NCI-H2081 (cell line): ENCODE measurements around the gene ZBTB18.

Experiments
- DNase-seq, 2 experiments: peaks; one replicate each; lab custom pipeline; 2025; lab: John Stamatoyannopoulos, UW

The ZBTB18 gene

DNA sequence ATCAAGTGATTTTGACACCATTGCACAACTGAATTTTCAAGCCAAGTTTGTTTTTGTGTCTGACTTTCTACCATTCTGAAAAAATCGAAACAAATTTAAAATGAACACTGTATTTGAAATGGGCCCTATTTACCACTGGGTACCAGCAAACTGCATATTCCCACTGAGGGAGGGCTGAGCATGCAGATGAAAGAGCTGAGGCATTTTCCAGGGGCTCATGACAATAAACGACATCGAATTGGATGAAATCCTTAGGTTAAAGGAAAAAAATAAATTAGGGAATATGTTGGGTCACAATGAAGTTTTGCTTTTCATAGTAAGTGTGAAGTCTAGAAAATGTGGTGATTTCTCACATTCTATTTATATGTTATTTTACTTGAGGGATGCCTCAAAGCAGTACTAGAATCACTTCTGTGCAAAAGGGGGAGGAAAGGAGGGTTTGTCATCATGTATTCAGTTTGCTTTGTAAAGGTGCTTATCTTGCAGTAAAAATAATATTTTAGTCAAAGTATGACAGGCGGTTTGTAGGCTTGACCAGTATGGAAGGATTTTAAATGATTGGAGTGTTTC, 11.2 kb downstream of the ZBTB18 start:
- DNase-seq, result no peak

DNA sequence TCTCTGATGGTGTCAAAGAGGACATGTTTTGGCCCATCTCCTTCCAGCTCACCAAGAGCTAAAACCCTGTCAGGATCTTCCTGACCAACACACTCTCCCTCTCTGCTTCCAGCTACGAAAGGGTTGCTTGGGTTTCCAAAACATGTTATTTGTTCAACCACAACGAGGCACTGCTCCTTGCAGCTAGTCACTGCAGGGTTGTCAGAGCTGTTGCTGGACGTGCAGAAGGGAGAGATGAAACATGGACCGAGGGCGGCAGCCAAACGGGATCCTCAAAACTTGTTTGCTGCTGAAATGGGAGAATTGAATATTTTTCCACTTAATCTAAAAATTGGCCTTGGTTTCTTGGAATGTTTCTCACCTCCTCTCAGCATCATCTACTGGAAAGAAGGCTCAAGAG, 12.4 kb downstream of the ZBTB18 start:
- no peak for DNase-seq

DNA sequence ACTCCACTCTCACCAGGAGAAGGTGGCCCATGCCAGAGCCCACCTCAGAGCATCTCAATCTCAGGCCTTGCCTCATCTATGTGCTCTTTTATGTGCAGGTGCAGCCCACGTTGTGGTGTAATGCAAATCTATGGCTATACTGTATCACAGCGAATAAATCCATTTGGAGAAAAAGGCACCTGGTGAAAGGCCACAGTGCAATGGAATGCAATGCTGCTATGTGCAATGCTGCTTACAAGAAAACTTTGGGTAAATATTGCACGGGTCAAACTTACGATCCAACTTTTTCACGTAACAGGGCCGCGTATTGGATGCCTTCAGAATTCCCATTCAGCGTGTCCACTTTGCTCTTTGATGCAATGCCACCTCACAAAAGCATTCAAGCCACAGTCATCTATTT, 13.5 kb downstream of the ZBTB18 start:
- no peak for DNase-seq

DNA sequence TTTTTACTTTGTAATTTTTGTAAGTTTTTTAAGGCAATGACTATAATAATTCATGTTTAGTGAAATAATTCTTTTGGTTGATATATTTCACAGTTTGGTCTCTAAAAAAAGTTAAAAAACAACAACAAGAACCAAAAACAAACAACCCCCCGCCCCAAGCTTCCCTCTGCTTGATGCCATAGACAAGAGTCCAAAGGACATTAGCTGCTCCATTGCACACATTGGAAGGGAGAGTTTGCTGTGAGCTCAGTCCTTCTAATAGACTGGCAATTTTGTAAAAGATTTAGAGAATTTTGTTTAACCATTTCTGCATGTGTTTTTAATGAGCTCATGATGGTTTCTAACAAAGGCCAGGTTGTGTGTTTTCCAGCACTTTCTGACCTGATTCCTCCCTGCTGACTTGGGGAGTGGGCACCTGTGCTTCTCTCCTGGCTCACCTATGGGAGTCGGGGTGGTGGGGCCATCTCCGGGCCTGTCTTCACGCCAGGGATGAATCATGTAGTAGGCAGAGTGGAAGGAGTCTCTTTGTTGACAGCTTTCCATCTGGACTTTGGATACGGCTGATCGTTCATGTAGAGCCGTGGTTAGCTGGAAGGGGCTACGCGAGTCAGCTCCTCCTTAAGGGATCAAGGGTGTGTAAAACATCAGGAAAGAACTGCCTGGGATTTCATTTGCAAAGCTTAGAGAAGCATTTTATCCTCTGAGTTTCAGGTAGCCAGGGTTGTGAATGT, 14.1 kb downstream of the ZBTB18 start:
- DNase-seq, result no peak

DNA sequence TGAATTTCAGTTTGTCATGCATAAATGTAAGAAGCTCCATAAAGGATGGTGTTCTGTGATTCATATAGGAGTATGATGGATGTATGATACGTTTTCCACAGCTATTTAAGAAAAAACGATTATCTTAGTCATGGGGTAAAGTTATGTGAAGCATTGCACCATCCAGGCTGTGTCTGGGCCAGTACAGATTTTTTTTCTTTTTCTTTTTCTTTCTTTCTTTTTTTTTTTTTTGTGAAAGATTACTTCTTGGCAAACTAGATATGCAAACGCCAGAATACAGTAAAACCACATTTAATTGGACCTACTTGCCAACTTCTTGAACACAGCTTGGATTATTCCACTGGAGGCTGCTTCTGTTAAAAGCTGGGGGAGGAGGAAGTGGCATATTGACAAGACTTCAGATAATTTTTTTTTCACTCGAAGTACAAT, 14.9 kb downstream of the ZBTB18 start:
- DNase-seq, result no peak

DNA sequence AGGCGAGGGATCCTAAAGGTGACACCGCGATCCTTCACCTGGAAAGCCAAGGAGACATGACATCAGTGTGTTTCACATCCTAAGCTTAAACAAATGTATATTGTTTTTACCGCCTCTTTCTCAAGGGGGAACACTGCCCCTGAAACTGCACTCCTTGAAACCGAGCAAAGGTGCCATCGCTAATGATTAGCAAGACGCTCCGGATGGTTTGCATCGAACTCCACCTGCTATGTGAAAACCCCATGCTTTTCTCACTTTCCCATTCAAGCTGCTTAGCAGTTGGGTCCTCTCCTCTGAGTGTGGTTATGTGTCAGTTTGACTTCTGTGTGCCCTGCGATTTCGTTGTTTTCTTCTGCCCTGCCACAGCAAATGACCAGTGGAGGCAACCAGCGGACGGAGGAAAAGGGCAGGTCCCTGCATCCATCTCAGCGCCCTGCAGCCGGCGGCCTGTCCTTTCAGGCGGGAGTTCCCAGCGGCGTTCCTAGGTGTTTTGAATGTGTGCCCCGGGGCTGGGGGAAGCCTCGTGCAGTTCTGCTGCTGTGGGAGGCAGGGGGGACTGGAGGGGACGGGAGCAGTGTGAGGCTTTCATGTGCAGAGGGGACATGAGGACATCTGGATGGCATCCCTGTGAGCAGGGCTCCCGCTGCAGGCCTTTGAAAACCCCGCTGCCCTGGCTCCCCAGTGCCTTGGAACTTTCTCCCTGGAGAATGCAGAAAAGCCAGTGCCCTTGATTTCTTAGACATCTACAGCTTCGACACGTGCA, 16.1 kb downstream of the ZBTB18 start:
- DNase-seq, result no peak

DNA sequence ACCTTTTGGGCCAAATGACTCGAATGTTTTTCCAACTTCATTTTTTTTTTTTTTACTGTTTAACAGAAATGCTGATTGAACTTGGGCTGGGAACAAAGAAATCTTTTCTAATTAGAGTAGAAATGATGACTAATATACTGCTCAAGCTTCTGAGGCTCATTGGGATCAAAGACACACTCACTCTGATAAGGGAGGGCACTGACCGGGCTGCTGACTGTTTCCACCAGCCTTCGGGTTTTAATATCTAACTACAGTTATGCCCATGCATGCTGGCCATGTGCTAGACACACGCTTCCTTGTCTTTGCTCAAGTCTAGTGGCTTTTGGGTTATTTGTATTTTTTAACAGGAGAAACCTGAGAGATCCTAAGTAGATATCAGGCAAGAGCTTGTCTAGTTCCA, 16.8 kb downstream of the ZBTB18 start:
- no peak for DNase-seq

DNA sequence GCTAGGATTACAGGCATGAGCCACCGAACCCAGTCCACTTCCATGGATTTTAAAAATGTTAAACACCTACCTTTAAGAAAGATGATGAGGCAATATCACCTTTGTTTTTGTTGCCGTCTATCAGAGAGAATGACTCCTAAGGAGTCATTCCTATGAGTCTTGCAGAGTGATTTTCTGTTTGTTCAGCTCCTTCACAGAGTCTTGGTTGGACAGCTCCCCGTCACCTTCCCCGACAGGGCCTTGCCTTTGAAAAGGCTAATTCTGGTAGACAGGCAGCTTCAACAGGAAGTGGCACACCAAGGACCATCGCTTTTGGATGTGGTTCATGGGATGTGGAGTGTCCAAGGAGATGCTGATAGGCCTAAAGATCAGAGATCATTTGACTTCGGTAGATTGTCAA, 17.5 kb downstream of the ZBTB18 start:
- DNase-seq, result no peak

DNA sequence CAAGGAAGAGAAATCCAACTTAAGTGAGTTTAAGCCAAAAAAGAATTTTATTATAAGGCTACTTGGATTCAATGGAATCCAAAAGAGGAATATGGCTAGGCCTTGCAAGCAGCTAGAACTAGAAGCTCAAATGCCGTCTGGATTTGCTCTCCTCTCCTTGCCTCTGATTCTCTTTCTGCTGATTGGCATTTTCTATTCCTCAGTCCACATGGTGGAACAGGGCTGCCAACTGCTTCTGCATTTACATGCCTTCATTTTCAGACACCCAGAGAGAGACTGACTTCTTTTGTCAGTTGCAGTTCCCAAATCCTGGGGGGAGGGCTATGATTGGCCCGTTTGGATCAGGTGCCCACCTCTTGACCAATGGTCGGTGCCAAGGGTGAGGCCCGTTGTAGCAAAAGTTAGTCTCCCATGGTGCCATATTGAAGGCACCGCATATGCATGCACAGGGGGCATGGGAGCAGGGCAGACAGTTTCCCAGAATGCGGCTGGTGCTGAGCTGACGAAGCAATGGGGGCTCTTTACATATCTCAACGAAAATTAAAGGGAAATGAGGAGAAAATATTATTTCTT, 18.3 kb downstream of the ZBTB18 start:
- DNase-seq, result no peak

DNA sequence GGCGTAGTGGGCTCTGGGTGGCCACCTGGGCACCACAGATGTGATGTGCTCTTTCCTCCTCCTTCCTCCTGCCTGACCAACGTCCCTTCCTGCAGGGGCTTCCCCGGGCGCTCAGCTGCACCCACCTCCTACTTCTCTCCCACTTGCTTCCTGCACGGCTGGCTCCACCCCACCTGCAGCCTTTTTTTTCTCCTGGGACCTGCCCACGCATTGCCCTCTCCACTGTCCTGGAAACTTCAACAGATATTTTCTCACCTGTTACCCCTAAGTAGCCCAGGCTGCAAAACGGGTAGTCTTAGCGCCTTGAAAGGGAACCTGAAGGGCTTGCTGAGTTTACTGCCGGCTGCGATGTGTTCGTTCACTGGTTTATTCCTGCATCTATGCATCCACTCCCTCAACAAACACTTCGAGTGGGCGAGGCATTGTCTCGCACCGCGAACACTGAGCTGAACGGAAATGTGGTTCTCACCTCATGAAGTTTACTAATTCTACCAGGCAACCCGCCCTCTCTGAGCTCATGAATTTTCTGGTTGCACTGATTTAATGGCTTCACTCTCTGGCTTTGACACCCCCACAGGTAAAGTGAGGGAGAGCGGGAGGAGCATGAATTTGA, 23.6 kb downstream of the ZBTB18 start:
- no peak for DNase-seq

DNA sequence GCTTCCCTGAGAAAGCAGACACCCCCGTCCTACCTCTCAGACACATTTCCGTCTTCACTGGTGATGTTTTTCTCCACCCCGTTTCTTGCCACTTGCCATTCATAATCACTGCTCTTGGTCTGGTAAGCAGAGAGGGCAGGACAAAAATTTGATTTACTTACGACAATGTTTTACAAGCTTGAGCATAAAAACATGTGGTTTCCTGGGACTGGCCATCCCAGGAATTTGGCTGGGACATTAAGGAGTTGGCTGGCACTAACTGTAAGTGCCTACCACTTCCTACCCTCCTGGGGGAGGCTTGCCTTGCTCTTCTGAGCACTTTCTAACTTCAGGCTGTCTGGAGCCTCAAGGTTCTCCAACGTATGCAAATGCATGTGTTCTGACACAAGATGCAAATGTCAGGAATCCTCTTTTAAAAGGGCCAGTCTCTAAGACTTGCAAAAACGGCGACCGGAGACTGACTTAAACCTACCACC, 24.2 kb downstream of the ZBTB18 start:
- no peak for DNase-seq

DNA sequence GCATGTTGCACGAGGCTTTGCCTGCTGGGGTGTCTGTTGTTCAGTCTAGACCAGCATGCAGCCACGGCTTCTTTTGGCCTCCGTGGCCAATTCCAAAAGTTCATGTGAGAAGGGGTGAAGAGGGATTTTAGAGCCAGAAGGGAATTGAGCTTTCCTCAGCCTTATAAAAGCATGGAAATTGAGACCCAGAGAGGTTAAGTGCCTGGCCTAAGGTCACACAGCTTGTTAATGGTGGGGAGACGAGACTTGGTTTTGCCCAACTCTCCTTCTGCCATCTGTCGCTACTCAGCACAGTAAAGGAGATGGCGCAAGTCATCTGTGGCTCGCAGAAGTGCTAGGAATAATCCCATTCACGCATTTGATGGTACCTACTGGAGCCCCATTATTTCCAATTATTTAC, 25.7 kb downstream of the ZBTB18 start:
- DNase-seq, result no peak

DNA sequence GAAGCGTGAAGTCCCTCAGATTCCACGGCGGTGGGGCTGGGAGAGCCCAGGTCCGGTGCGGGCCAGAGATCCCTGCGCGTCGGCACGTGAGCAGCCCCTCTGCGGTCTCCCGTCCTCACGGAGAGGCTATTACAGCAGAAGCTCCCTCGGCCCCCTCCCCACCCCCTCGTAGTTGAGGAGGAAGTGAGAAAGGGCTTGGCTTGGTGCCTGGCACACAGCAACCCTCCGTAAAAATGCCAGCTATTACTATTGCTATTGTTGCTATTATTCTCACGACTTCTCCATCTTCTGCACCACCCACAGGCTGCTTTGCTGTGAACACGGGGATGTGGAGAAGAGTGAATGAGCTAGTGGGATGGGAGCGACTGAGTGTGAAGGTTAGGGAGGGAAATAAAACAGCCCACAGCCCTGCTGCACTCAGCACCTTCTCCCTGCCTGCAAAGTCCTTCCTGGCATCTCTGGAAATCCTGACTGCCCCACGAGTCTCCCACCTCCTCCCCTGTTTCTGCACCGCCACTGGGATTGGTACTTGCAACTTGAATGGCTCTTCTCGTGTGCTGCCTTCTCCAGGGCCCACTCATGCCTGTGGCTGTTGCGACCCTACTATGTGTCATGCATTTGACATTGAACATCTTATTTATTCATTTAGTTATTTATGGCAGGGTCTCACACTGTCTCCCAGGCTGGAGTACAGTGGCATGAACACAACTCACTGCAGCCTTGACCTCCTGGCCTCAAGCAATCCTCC, 26.6 kb downstream of the ZBTB18 start:
- peak in 1 of 2 experiments; percentile 21 for DNase-seq

DNA sequence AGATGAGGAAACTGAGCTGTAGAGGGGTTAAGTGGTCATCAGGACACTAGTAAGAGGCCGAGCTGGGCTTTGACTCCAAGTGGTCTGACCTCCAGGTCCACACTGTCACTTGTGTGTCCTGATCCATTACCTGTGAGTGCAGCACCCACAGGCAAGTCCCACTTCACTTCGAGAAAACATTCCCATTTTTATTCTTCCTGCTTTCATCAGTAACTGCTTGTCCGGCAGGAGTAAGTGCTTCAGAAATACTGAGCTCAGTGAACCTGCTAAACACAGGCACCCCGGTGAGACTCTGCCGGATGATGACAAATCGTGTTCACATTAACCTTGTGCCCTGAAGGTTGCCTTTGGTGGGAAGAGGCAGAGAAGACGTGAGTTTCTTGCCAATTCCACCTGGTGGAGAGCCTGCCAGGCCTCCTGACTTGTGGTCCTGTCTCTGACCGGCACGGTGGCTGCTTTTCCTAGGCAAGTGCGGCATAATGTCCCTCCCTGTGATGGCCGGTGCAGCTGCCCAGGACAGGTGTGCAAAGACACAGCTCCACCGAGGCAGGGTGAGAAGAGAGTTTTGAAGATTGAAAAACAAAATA, 29.4 kb downstream of the ZBTB18 start:
- DNase-seq, result no peak

DNA sequence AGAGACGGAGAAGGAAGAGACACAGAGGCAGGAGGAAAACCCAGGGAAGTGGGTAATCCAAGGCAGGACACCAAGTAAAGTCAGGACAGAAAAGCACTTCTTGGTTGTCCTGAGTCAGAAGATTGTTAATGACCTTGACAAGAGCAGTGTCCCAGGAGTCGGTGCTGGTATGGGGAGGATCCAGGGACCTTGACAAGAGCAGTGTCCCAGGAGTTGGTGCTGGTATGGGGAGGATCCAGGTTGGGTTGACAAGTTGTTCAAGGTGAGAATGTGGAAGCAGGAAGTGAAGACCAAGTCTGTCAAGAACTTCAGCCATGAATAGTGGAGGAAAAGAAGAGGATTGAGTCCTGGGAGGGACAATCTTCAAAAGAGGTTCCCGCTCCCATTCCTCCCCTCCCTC, 31.9 kb downstream of the ZBTB18 start:
- DNase-seq, result no peak

DNA sequence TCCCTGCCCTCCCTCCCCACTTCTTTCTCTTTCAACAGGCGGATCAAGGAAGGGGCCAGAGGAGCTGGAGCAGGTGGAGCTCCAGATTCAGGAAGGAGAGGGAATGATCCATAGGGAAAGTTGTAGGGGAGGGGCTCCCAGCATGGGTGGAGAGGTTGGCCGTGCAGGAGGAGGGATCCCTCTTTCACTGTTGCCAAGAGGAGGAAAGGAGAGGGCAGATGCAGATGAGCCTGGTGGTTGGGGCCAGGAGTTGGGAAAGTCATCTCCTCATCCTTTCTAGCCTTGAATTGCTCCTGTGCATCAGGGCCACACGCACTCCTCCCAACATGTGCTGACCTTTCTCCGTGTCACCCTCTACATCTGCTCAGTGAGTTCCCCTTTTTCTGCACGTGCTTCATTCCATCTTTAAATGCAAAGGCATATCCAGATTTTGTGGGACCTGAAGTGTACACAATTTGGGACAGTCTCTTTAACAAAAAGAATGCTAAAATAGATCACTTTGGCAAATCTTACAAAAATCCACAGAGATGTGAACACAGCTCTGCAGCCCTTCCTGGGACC, 32.4 kb downstream of the ZBTB18 start:
- no peak for DNase-seq

DNA sequence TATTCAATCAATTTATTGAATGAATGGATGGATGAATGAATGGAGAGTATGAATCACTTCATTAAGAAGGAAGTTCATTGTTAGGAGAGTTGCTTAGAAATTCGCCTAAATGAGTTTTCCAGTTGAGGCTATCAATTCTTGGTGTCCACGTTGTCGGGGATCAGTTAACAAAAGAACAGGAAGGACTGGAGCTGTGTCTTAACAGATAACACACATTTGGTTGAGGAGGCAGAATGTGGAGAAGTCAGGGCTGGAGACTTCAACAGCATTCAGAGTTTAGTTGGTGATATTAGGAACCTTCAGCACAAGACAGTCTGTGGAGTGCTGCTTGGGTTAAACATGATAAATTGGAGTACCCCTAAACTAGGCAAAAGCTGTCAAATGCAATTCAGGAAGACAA, 33.7 kb downstream of the ZBTB18 start:
- no peak for DNase-seq

DNA sequence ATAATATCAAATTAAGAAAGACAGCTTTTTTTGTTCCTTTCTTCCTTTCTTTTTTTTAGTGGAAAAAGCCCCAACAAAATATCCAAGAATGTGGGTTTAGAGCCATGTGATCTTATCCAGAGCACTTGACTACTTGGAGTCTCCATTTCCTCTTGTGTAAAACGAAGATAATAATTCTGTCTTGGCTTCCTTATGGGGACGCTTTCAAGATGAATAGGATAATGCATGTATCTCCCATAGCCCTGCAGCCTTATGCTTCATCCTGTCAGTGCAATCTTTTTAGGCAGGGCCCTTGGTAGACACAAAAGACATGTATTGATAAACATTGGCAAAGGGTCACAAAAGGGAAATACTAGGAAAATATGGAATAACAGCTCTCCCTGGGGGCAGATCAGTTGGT, 34.8 kb downstream of the ZBTB18 start:
- no peak for DNase-seq

DNA sequence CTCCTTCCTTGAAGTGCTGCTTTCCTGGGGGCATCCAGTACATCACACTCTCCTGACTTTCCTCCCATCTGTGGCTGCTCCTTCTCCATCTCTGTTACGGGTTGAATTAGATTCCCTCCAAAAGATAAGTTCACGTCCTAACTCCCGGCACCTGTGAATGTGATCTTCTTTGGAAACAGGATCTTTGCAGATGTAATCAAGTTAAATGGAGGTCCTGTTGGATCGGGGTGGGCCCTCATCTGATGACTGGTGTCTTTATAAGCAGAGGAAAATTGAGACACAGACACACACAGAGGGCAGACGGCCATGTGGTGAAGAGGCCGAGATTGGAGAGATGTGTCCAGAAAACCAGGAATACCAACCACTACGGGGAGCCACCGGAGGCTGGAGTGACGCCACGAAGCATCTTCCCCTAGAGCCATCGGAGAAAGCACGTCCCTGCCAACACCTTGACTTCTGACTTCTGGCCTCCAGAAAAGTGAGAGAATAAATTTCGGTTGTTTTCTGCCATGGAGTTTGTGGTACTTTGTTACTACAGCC, 36.0 kb downstream of the ZBTB18 start:
- no peak for DNase-seq

DNA sequence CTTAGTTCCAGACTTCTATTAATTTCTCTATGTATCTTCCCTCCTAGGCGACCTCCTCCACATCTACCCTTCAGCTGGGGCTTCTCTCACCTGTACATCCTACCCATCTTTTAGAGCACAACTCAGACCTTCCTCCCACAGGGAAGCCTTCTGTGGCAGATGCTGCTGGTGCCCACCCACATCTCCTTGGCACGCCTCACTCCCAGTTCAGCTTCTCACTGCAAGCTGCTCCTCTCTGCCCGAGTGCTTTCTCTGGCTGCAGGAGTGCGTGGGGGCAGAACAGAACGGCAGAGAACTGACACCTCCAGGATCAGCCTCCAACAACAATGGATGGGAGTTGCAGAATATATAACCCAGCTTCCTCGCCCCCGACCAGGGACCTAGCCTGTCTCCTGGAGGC, 36.5 kb downstream of the ZBTB18 start:
- DNase-seq, result no peak

DNA sequence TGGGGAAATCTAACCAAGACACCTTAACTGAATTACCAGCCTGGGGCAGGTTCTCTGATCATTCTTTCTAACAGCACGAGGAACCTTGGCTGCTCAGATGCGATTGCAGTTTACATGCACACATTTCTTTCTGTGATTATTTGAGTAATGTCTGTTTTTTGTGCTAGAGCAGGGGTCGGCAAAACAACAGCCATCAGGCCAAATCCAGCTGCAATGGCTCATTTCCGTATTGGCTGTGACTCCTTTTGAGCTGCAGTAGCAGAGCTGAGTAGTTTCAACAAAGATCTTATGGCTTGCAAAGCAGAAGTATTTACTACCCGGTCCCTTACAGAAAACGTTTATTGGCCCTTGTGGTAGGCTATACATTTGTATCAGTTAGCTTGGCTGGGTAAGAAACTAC, 37.1 kb downstream of the ZBTB18 start:
- no peak for DNase-seq
